K562 (cell line): ENCODE data around the gene NEU3. TPM values are rescaled to one million over a fixed set of nuclear protein-coding genes. Genes with fewer than 3 reads are reported as not detected.

Experiments
- CEBPB ChIP-seq: fragments of 450-650 bp; IDR thresholded peaks from 2 replicates; pipeline ENCODE4 v1.6.1; 2016; ENCODE audit warnings: missing genetic modification characterization, missing compliant biosample characterization
- CSDE1 ChIP-seq, 2 experiments: fragments of 450-650 bp; IDR thresholded peaks; 2 replicates each; pipeline ENCODE4 v1.6.1; 2016; ENCODE audit warnings: mild to moderate bottlenecking in 1 of 2
- ETV6 ChIP-seq, 3 experiments: fragments of 150-350 bp in 1 of 3; sonication (generic) in 1 of 3; formaldehyde crosslinking in 1 of 3; IDR thresholded peaks; 2 replicates each; pipeline versions ENCODE4 v1.6.1 to v1.8.0; 2014 to 2022; ENCODE audit warnings: borderline replicate concordance in 2 of 3, low read depth in 2 of 3, antibody characterized with exemption in 1 of 3, low read length in 1 of 3, mild to moderate bottlenecking in 1 of 3, missing genetic modification reagents in 1 of 3
- FOSL1 ChIP-seq: fragments of 200-800 bp; sonication (Bioruptor generic); conservative IDR thresholded peaks from 2 replicates; pipeline ENCODE4 v1.6.1; 2016; ENCODE audit warnings: missing genetic modification characterization, missing compliant biosample characterization
- FOXA1 ChIP-seq: fragments of 450-650 bp; IDR thresholded peaks from 2 replicates; pipeline ENCODE4 v1.6.1; 2016; ENCODE audit warnings: mild to moderate bottlenecking, borderline replicate concordance
- FOXK1 ChIP-seq: sonication (generic); formaldehyde crosslinking; IDR thresholded peaks from 2 replicates; pipeline ENCODE4 v1.8.0; 2022; ENCODE audit warnings: missing genetic modification reagents, mild to moderate bottlenecking, borderline replicate concordance
- GATAD2A ChIP-seq: fragments of 450-650 bp; IDR thresholded peaks from 2 replicates; pipeline ENCODE4 v1.6.1; 2017
- HOMEZ ChIP-seq: fragments of 250-450 bp; sonication (Bioruptor Pico); IDR thresholded peaks from 2 replicates; pipeline ENCODE4 v1.4.0; 2020; ENCODE audit warnings: mild to moderate bottlenecking, moderate library complexity
- KLF13 ChIP-seq: fragments of 450-650 bp; IDR thresholded peaks from 2 replicates; pipeline ENCODE4 v1.6.1; 2016; ENCODE audit warnings: missing genetic modification characterization, low read depth, mild to moderate bottlenecking, missing compliant biosample characterization, moderate library complexity, borderline replicate concordance
- NR3C1 ChIP-seq: sonication (generic); formaldehyde crosslinking; IDR thresholded peaks from 2 replicates; pipeline ENCODE4 v1.8.1; 2022; ENCODE audit warnings: missing genetic modification reagents
- PTRF ChIP-seq: fragments of 450-650 bp; IDR thresholded peaks from 2 replicates; pipeline ENCODE4 v1.6.1; 2016; ENCODE audit warnings: mild to moderate bottlenecking, missing genetic modification characterization, missing compliant biosample characterization
- REST ChIP-seq, 2 experiments: fragments of 450-650 bp; formaldehyde crosslinking in 1 of 2; IDR thresholded peaks; 2 replicates each; pipeline versions ENCODE4 v1.4.0 to v1.6.1; 2014 to 2020; ENCODE audit warnings: mild to moderate bottlenecking in 2 of 2, borderline replicate concordance in 1 of 2, low read depth in 1 of 2
- SIRT6 ChIP-seq: IDR thresholded peaks from one replicate; pipeline ENCODE4 v1.6.1; 2012; ENCODE audit warnings: low read depth, mild to moderate bottlenecking, control low read depth, inconsistent platforms, low read length, moderate library complexity
- TFAM ChIP-seq: fragments of 250-450 bp; sonication (Bioruptor Pico); conservative IDR thresholded peaks from 2 replicates; pipeline ENCODE4 v1.5.0; 2021; ENCODE audit warnings: mild to moderate bottlenecking, moderate library complexity
- ZBTB8A ChIP-seq: fragments of 450-650 bp; IDR thresholded peaks from 2 replicates; pipeline ENCODE4 v1.6.1; 2018; ENCODE audit warnings: mild to moderate bottlenecking, moderate library complexity; ENCODE audit not compliant: partially characterized antibody
- ZFP30 ChIP-seq: fragments of 250-450 bp; sonication (Bioruptor Pico); IDR thresholded peaks from 2 replicates; pipeline ENCODE4 v1.8.0; 2022; ENCODE audit warnings: moderate library complexity, mild to moderate bottlenecking, inconsistent platforms, borderline replicate concordance
- ZNF24 ChIP-seq: fragments of 450-650 bp; IDR thresholded peaks from 2 replicates; pipeline ENCODE4 v1.6.1; 2016
- ZNF436 ChIP-seq: fragments of 250-450, 450-650 bp; sonication (Bioruptor Pico); formaldehyde crosslinking; IDR thresholded peaks from 2 replicates; pipeline ENCODE4 v1.7.0; 2020; ENCODE audit warnings: mild to moderate bottlenecking
- ZNF717 ChIP-seq: fragments of 250-450 bp; sonication (Bioruptor Pico); IDR thresholded peaks from 2 replicates; pipeline ENCODE4 v1.5.0; 2021
- ZNF79 ChIP-seq: fragments of 250-450 bp; sonication (Bioruptor Pico); IDR thresholded peaks from 2 replicates; pipeline ENCODE4 v1.4.0; 2020; ENCODE audit warnings: low read depth, mild to moderate bottlenecking, moderate library complexity
- polyA plus RNA-seq, 8 experiments: library from polyadenylated mRNA; depleted of rRNA in 4 of 8; stranded (reverse) in 5 of 8; unstranded in 3 of 8; fragments of >200 nt; fragmentation: Nextera tagmentation in 2 of 8; fragmentation: Illumina TruSeq in 1 of 8; extraction: Ambion mirVana in 2 of 8; extraction: Trizol in 1 of 8; gene quantifications; 2 replicates each; pipeline versions ENCODE4 v1.2.1 to v1.2.3, GENCODE V29; 2011 to 2014; ENCODE audit warnings: inconsistent platforms in 1 of 8, missing spikeins in 1 of 8
- total RNA-seq, 7 experiments: library from RNA; depleted of rRNA in 6 of 7; stranded (reverse); fragments of >200 nt in 6 of 7; fragmentation: Illumina TruSeq in 2 of 7; extraction: Trizol in 2 of 7; gene quantifications; 2 replicates each; pipeline versions ENCODE4 v1.2.1 to v1.2.3, GENCODE V29; 2011 to 2021; ENCODE audit warnings: low replicate concordance in 1 of 7

Gene NEU3
- total and polyA plus RNA-seq, 9 of the 15 experiments (the other 6 are each of a cell fraction or from before 2014, with no cell fraction given) = 6.2 to 41.3 (median 31.1) TPM

- TF ChIP-seq NR3C1 (CRISPR knock-in tag) = no peak
- TF ChIP-seq ETV6 (IDR thresholded peaks at IDR 0.05; ENCODE audit: borderline replicate concordance in 1 of 2, low read depth in 2 of 2, low read length in 1 of 2) = no peak
- no peak for TF ChIP-seq ETV6 (CRISPR knock-in tag; IDR thresholded peaks at IDR 0.05; ENCODE audit: borderline replicate concordance)
- TF ChIP-seq KLF13 = no peak
- no peak for TF ChIP-seq SIRT6
- TF ChIP-seq PTRF (tag) = no peak
- no peak for TF ChIP-seq ZBTB8A
- no peak for TF ChIP-seq ZNF79
- no peak for TF ChIP-seq REST (IDR thresholded peaks at IDR 0.05; ENCODE audit: borderline replicate concordance)
- TF ChIP-seq REST (CRISPR knock-in tag; IDR thresholded peaks at IDR 0.05; ENCODE audit: low read depth) = no peak
- TF ChIP-seq CEBPB = 0 out of 2 replicates have a peak, but pooled peaks have one; percentile 36
- TF ChIP-seq HOMEZ (CRISPR knock-in tag) = no peak
- TF ChIP-seq ZFP30 (CRISPR knock-in tag) = no peak
- no peak for TF ChIP-seq ZNF436
- TF ChIP-seq FOSL1 (tag) = no peak
- TF ChIP-seq CSDE1 (IDR thresholded peaks at IDR 0.05) = no peak
- TF ChIP-seq FOXA1 = no peak
- no peak for TF ChIP-seq TFAM (CRISPR knock-in tag)
- TF ChIP-seq ZNF24 = no peak
- no peak for TF ChIP-seq FOXK1 (CRISPR knock-in tag)
- no peak for TF ChIP-seq GATAD2A
- no peak for TF ChIP-seq ZNF717
Measured at GRCh38 chr11:74988541-74989259, at the start of gene NEU3 (continued).
